AG20443 (cell line): ENCODE measurements around the gene EIF4E1B.

Source experiments
- DNase-seq: peaks from one replicate; pipeline ENCODE4 v3.0.0; 2012; ENCODE audit warnings: low spot score, mixed read lengths

EIF4E1B gene

DNA sequence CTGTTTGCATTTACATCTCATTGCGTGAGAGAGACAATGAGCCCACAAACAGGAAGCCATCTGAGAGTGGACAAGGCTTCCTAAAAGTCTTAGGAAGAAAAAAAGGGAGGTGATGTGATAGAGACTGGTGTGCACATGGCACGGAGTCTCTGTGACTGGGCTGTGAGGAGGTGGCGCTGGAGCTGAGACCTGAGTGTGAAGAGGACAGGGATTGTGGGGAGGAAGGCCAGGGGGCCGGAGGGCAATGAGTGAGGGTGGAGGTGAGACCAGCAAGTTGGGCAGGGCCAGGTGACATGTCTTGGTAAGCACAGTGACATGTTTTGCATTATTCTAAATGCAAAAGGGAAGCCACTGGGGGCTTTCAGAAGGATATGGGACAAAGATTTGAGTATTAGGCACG is 61.9 kb downstream of the EIF4E1B start:
- no peak for DNase-seq

DNA sequence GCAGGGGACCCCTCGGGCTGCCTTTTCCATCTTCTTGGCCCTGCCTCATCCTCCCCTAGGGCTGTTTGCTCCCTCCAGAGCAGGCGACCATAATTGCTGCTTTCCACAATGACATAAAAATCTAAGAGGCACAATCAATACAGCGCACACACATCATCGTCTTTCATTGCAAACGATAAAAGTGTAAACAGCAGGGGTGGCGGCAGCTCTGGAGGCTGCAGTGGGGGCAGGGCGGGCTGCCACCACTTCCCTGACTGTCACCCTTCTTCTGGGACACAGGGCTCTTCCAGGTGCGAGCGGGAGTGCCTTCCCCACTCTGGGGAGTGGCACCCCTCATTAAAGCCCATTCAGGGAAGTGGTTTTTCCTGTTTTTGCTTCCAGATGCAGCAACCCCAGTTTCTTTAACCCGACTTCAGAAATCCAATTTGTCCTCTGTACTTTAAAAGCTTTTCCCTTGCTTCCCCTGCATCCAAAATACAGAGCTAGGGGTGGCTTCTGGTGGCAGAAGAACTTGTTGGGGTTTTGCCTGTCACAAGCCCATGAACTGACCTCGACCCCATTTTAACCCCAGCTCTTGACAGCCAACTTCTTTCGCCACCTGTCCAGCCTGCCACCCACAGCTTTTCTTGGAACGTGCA is 62.5 kb downstream of the EIF4E1B start:
- no peak for DNase-seq

DNA sequence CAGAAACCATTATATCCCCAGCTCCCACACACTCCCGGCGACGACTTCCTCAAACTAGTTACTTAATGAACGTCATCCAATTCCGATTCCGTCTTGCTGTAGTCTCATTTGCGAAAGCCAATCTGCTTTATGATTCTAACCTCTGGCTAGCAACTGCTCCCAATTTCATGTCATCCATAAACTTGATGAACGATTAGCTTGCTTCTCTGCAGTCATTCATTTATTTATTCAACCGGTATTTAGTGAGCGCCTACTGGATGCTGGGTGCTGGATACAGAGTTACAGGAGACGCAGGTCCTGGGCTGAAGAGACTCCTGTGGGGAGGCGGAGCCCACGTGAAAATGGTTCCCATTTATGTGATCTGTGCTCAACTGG is 63.0 kb downstream of the EIF4E1B start:
- DNase-seq, result no peak

- DNase-seq, result no peak
These were observed 63.7 kb downstream of the EIF4E1B start for GRCh38 chr5:176694146-176694545.

GRCh38 chr5:176694631-176695030 is 64.2 kb downstream of the EIF4E1B start:
- no peak for DNase-seq

- no peak for DNase-seq
These were observed 64.6 kb downstream of the EIF4E1B start for GRCh38 chr5:176695073-176695472.
